Caco-2 (cell line): ENCODE results near the gene SLC1A2. TPM values are rescaled to one million over a fixed set of nuclear protein-coding genes. Genes with fewer than 3 reads are reported as not detected.

Source experiments
- BruUV-seq: library from RNA; stranded (reverse); fragments of 400-500 nt; replicated peaks from 2 replicates; lab custom pipeline; 2021; lab: Mats Ljungman, UMichigan
- CTCF ChIA-PET: fragments of 300-600 bp; sonication (Branson Sonifier 250); formaldehyde crosslinking; loops from one replicate; lab custom pipeline; 2022; ENCODE audit warnings: antibody characterized with exemption; lab: Charles Lee
- POLR2A ChIA-PET: fragments of 300-600 bp; sonication (Branson Sonifier 250); formaldehyde crosslinking; loops from one replicate; lab custom pipeline; 2022; ENCODE audit warnings: antibody characterized with exemption; lab: Charles Lee
- DNase-seq, 2 experiments: peaks; one replicate each; pipeline versions ENCODE4 v3.0.0 to v3.0.0-alpha.2; 2020 to 2022
- H3K27me3 ChIP-seq: replicated peaks from 2 replicates; pipeline ENCODE4 v1.6.0; 2011; ENCODE audit warnings: low read length; ENCODE audit not compliant: control insufficient read depth, insufficient read depth
- H3K36me3 ChIP-seq: 2 replicates; pipeline ENCODE4 v1.5.1; 2011; ENCODE audit warnings: low read length; ENCODE audit not compliant: control insufficient read depth, insufficient read depth
- H3K4me1 ChIP-seq: fragments of 250-450 bp; sonication (Bioruptor Pico); 2 replicates; pipeline ENCODE4 v1.5.1; 2020; ENCODE audit warnings: mild to moderate bottlenecking
- H3K4me3 ChIP-seq: 2 replicates; pipeline ENCODE4 v1.5.1; 2011; ENCODE audit warnings: low read depth, mild to moderate bottlenecking, control low read depth, low read length
- H3K9me3 ChIP-seq: fragments of 250-450 bp; sonication (Bioruptor Pico); 2 replicates; pipeline ENCODE4 v1.5.1; 2020; ENCODE audit warnings: mild to moderate bottlenecking, moderate library complexity
- H3K27ac Mint-ChIP-seq: one replicate; pipeline ENCODE4 v1.8.0; 2022; ENCODE audit warnings: mixed read lengths; ENCODE audit not compliant: unreplicated experiment
- H3K27me3 Mint-ChIP-seq: one replicate; pipeline ENCODE4 v1.8.0; 2022; ENCODE audit warnings: mixed read lengths; ENCODE audit not compliant: insufficient read depth, unreplicated experiment
- H3K36me3 Mint-ChIP-seq: one replicate; pipeline ENCODE4 v1.8.0; 2022; ENCODE audit warnings: mild to moderate bottlenecking, mixed read lengths; ENCODE audit not compliant: insufficient read depth, unreplicated experiment
- H3K4me1 Mint-ChIP-seq: one replicate; pipeline ENCODE4 v1.8.0; 2022; ENCODE audit warnings: low read depth, mixed read lengths; ENCODE audit not compliant: unreplicated experiment
- H3K4me3 Mint-ChIP-seq: one replicate; pipeline ENCODE4 v1.8.0; 2022; ENCODE audit warnings: mild to moderate bottlenecking, moderate library complexity, mixed read lengths; ENCODE audit not compliant: unreplicated experiment
- H3K9me3 Mint-ChIP-seq: one replicate; pipeline ENCODE4 v1.8.0; 2022; ENCODE audit warnings: mixed read lengths; ENCODE audit not compliant: unreplicated experiment
- intact Hi-C: fragments of 100-400 bp; cut with micrococcal nuclease; formaldehyde crosslinking; loops from one replicate; pipeline ENCODE4 v1.10.0; 2022; ENCODE audit not compliant: unreplicated experiment
- total RNA-seq: library from RNA; stranded (reverse); gene quantifications from 2 replicates; pipeline ENCODE4 v1.2.3, GENCODE V29; 2022
- TF ChIP-seq, protein P1 (sequence below), 2 experiments: fragments of 200-600 bp in 1 of 2; IDR thresholded peaks; 1 replicate in 1 of 2; 2 replicates in 1 of 2; pipeline versions ENCODE4 v1.5.1 to v1.8.0; 2011 to 2022; ENCODE audit warnings: antibody characterized with exemption in 1 of 2, control low read depth in 1 of 2, inconsistent platforms in 1 of 2, low read depth in 1 of 2, low read length in 1 of 2, mild to moderate bottlenecking in 1 of 2, moderate library complexity in 1 of 2; ENCODE audit not compliant: insufficient read depth in 1 of 2, severe bottlenecking in 1 of 2, unreplicated experiment in 1 of 2

The SLC1A2 gene
- total RNA-seq, 1 experiment from 2014 or later = 2.0 TPM

GRCh38 chr11:35327829-35328228 is 91.5 kb downstream of the SLC1A2 start:
- no TSS peak for BruUV-seq
- H3K9me3 Mint-ChIP-seq = no peaks in the 10 kb centered on the region
- no peaks in the 10 kb centered on the region for H3K36me3 Mint-ChIP-seq
- POLR2A ChIA-PET = no interaction called here
- peaks cover 2% of the 10 kb centered on the region for H3K27me3 Mint-ChIP-seq
- H3K27me3 ChIP-seq = no peaks in the 10 kb centered on the region
- no peaks in the 10 kb centered on the region for H3K36me3 ChIP-seq
- H3K4me3 Mint-ChIP-seq = no peak overlapping the region
- no peak overlapping the region for H3K27ac Mint-ChIP-seq
- CTCF ChIA-PET = no interaction called here
- intact Hi-C loops = no loop called here
- DNase-seq = no peak
- no peaks in the 10 kb centered on the region for H3K4me1 ChIP-seq
- peaks cover 4% of the 10 kb centered on the region for H3K4me1 Mint-ChIP-seq
- no peaks in the 10 kb centered on the region for H3K9me3 ChIP-seq
- TF ChIP-seq, protein P1, sequence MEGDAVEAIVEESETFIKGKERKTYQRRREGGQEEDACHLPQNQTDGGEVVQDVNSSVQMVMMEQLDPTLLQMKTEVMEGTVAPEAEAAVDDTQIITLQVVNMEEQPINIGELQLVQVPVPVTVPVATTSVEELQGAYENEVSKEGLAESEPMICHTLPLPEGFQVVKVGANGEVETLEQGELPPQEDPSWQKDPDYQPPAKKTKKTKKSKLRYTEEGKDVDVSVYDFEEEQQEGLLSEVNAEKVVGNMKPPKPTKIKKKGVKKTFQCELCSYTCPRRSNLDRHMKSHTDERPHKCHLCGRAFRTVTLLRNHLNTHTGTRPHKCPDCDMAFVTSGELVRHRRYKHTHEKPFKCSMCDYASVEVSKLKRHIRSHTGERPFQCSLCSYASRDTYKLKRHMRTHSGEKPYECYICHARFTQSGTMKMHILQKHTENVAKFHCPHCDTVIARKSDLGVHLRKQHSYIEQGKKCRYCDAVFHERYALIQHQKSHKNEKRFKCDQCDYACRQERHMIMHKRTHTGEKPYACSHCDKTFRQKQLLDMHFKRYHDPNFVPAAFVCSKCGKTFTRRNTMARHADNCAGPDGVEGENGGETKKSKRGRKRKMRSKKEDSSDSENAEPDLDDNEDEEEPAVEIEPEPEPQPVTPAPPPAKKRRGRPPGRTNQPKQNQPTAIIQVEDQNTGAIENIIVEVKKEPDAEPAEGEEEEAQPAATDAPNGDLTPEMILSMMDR (IDR thresholded peaks at IDR 0.05; ENCODE audit: insufficient read depth in 1 of 2, low read depth in 1 of 2, low read length in 1 of 2, severe bottlenecking in 1 of 2, unreplicated experiment in 1 of 2) = no peak
- H3K4me3 ChIP-seq = no peak overlapping the region

DNA sequence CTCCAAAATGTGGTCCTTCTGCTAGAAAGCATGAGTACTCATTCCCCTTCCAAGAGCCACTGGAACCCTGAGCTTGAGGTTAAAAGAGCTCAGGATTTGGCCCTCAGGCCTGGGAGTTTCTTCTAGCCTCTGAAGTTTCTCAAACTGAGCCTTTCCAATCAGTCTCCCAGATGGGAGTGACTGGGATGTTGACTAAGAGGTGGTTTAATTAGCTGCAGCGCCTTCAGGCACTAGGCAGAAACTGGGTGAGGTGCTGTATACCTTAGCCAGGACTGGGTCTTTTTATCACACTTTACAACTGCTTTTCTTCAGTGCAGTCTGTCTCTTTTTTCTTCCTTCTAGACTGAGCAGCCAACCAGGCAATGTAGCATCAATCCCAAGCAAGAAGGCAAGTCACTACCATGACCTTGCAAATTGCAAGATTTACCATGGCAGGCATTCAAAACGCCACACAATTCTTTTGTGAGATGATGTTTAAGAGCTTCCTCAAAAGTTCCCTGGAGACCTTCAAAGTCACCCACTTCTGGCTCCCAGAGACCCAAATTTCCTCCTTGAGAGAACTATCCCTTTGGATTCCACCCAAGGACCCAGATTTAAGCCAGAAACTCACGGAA is 93.0 kb downstream of the SLC1A2 start:
- Histone ChIP-seq H3K9me3 (no peaks in the 10 kb centered on the region), H3K36me3 (no peaks in the 10 kb centered on the region), H3K4me3 (no peak overlapping the region), H3K4me1 (no peaks in the 10 kb centered on the region), H3K27me3 (no peaks in the 10 kb centered on the region)
- H3K36me3 Mint-ChIP-seq = no peaks in the 10 kb centered on the region
- intact Hi-C loops = no loop called here
- H3K9me3 Mint-ChIP-seq = no peaks in the 10 kb centered on the region
- TF ChIP-seq, protein P1 (IDR thresholded peaks at IDR 0.05; ENCODE audit: insufficient read depth in 1 of 2, low read depth in 1 of 2, low read length in 1 of 2, severe bottlenecking in 1 of 2, unreplicated experiment in 1 of 2) = no peak
- H3K4me1 Mint-ChIP-seq = peaks cover 5% of the 10 kb centered on the region
- POLR2A ChIA-PET = no interaction called here
- H3K27me3 Mint-ChIP-seq = peaks cover 2% of the 10 kb centered on the region
- no peak overlapping the region for H3K4me3 Mint-ChIP-seq
- CTCF ChIA-PET = interaction anchor here (0.5 kb wide), 1 partner anchor 1371 kb away, joined by 4 read pairs; no protein-coding TSS in a partner anchor
- H3K27ac Mint-ChIP-seq = no peak overlapping the region
- no peak for DNase-seq
- BruUV-seq = no TSS peak

DNA sequence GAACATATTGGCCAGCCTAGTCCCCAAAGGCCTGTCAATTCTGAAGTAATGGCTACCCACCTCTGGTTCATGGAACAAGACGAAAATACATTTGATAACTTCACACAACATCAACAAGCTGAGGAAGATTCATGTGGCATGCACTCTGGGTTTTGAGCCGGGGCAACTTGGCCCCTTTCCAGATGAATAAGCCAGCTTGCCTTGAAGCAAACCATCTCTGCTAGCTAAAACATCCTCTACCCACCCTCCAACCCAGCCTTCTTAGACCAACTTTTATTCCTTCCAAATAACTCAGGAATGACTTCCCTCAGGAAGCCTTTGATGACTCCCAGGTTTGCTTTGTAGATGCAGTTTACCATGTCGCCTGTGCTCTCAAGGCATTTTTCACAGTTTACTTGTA is 94.4 kb downstream of the SLC1A2 start:
- no peak overlapping the region for H3K27ac Mint-ChIP-seq
- Histone ChIP-seq H3K4me1 (no peaks in the 10 kb centered on the region), H3K4me3 (no peak overlapping the region), H3K9me3 (no peaks in the 10 kb centered on the region), H3K27me3 (no peaks in the 10 kb centered on the region), H3K36me3 (no peaks in the 10 kb centered on the region)
- BruUV-seq = no TSS peak
- ChIA-PET CTCF (no interaction called here), POLR2A (interaction anchor here (0.6 kb wide), 1 partner anchor 289 kb away, joined by 3 read pairs; no protein-coding TSS in a partner anchor)
- no peaks in the 10 kb centered on the region for H3K36me3 Mint-ChIP-seq
- peaks cover 2% of the 10 kb centered on the region for H3K27me3 Mint-ChIP-seq
- intact Hi-C loops = no loop called here
- H3K9me3 Mint-ChIP-seq = no peaks in the 10 kb centered on the region
- TF ChIP-seq, protein P1 (IDR thresholded peaks at IDR 0.05; ENCODE audit: insufficient read depth in 1 of 2, low read depth in 1 of 2, low read length in 1 of 2, severe bottlenecking in 1 of 2, unreplicated experiment in 1 of 2) = no peak
- H3K4me3 Mint-ChIP-seq = no peak overlapping the region
- no peak for DNase-seq
- H3K4me1 Mint-ChIP-seq = peaks cover 5% of the 10 kb centered on the region
